Thyroid gland (tissue), 4 donors: ENCODE data around the gene KCNH4.

Experiments
- CTCF ChIP-seq, 6 experiments: fragments of 200-600 bp in 3 of 6; fragments of 450-650 bp in 3 of 6; sonication (generic) in 3 of 6; IDR thresholded peaks; one replicate each; pipeline ENCODE4 v1.5.1; 2016 to 2019; ENCODE audit warnings: antibody characterized with exemption in 6 of 6, mild to moderate bottlenecking in 2 of 6, inconsistent platforms in 1 of 6, moderate library complexity in 1 of 6
- POLR2A ChIP-seq, 2 donors: fragments of 450-650 bp; IDR thresholded peaks; one replicate each; pipeline ENCODE4 v1.6.1; 2017; ENCODE audit warnings: antibody characterized with exemption in 2 of 2, mild to moderate bottlenecking in 2 of 2, moderate library complexity in 1 of 2

- TF ChIP-seq CTCF (IDR thresholded peaks at IDR 0.05) = peak in 1 of 6 experiments; percentile 14
- no peak for TF ChIP-seq POLR2A (IDR thresholded peaks at IDR 0.05)
These were observed 2.2 kb upstream of the KCNH4 start for GRCh38 chr17:42182927-42183734.
